GM19025 (cell line): ENCODE data around the gene HIGD1A.

Experiments used
- ATAC-seq: cut with Tn5 transposase; IDR thresholded peaks from one replicate; pipeline ENCODE4 v1.9.1; 2021; ENCODE audit warnings: mild to moderate bottlenecking, low read depth, moderate library complexity; ENCODE audit not compliant: unreplicated experiment

Gene HIGD1A

GRCh38 chr3:42741796-42742195 lies 62.5 kb downstream of the HIGD1A start:
- ATAC-seq: no peak

- ATAC-seq: no peak
These were observed 64.7 kb downstream of the HIGD1A start for GRCh38 chr3:42739401-42740158.

- ATAC-seq: no peak
These were observed 67.8 kb downstream of the HIGD1A start for GRCh38 chr3:42736531-42736930.

GRCh38 chr3:42736081-42736480 lies 68.2 kb downstream of the HIGD1A start:
- ATAC-seq: no peak

GRCh38 chr3:42735615-42736014 lies 68.7 kb downstream of the HIGD1A start:
- no peak for ATAC-seq

GRCh38 chr3:42735019-42735418 lies 69.3 kb downstream of the HIGD1A start:
- ATAC-seq: no peak

- ATAC-seq: no peak
These were observed 69.9 kb downstream of the HIGD1A start for GRCh38 chr3:42734263-42734860.

GRCh38 chr3:42733501-42734262 lies 70.6 kb downstream of the HIGD1A start:
- no peak for ATAC-seq
